ENCODE data around the gene CST9L.

CST9L gene

DNA sequence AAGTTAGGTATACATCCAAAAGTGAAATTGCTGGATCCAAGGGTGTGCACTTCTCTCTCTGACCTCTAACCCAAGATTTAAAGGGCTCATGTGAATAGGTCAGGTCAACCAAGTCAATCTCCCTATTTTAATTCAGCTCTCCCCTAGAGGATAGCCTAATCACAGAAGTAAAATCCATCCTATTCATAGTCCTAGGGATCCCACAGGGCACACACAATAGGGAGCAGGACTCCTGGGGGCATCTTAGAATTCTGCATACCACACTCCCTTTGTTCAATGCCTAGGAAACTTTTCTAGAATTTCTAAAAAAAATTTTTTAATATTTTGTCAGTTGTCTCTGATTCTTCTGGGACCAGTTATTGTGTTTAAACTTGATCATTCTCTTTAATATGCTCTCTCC is 35.1 kb downstream of the CST9L start:
- Mint-ChIP-seq H3K4me3 (no peak overlapping the region), H3K4me1 (no peaks in the 10 kb centered on the region), H3K36me3 (ENCODE audit: low read depth) (no peaks in the 10 kb centered on the region), H3K9me3 (peaks cover 6% of the 10 kb centered on the region), H3K27ac (no peak overlapping the region), H3K27me3 (ENCODE audit: low read depth) (peaks cover 2% of the 10 kb centered on the region)
- TF ChIP-seq, protein P1, sequence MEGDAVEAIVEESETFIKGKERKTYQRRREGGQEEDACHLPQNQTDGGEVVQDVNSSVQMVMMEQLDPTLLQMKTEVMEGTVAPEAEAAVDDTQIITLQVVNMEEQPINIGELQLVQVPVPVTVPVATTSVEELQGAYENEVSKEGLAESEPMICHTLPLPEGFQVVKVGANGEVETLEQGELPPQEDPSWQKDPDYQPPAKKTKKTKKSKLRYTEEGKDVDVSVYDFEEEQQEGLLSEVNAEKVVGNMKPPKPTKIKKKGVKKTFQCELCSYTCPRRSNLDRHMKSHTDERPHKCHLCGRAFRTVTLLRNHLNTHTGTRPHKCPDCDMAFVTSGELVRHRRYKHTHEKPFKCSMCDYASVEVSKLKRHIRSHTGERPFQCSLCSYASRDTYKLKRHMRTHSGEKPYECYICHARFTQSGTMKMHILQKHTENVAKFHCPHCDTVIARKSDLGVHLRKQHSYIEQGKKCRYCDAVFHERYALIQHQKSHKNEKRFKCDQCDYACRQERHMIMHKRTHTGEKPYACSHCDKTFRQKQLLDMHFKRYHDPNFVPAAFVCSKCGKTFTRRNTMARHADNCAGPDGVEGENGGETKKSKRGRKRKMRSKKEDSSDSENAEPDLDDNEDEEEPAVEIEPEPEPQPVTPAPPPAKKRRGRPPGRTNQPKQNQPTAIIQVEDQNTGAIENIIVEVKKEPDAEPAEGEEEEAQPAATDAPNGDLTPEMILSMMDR (IDR thresholded peaks at IDR 0.05; ENCODE audit: unreplicated experiment in 3 of 3), result no peak

DNA sequence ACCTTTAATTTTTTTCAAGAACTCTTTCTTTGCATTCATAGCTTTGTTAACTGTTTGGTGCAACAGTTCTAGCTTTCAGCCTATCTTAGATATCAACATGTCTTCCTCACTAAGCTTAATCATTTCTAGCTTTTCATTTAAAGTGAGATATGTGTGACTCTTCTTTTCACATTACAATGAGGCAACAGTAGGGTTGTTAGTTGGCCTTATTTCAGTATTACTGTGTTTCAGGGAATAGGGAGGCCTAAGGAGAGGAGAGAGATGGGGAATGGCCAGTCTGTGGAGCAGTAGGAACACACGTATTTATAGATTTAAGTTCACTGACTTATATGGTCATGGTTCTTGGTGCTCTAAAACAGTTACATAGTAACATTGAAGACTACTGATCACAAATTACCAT is 35.8 kb downstream of the CST9L start:
- H3K27ac Mint-ChIP-seq, result no peak overlapping the region
- TF ChIP-seq, protein P1 (IDR thresholded peaks at IDR 0.05; ENCODE audit: unreplicated experiment in 3 of 3), result no peak
- no peaks in the 10 kb centered on the region for H3K4me1 Mint-ChIP-seq

DNA sequence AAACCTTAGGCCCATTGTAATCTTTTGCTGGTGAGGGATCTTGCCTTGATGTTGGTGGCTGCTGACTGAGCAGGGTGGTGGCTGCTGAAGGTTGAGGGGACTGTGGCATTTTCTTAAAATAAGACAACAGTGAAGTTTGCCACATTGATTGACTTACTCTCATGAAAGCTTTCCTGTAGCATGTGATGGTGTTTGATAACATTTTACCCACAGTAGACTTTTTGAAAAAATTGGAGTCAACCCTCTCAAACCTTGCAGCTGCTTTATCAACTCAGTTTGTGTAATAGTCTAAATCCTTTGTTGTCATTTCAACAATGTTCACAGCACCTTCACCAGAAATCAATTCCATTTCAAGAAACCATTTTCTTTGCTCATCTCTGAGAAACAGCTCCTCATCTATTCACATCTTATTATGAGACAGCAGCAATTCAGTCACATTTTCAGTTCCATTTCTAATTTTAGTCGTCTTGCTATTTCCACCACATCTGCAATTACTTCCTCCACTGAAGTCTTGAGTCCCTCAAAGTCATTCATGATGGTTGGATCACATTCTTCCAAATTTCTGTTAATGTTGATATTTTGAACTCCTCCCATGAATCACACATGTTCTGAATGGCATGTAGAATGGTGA is 37.2 kb downstream of the CST9L start:
- peaks cover 10% of the 10 kb centered on the region for H3K9me3 Mint-ChIP-seq
- no peak overlapping the region for H3K4me3 Mint-ChIP-seq
- H3K27me3 Mint-ChIP-seq (ENCODE audit: low read depth), result peaks cover 3% of the 10 kb centered on the region
- no peak overlapping the region for H3K27ac Mint-ChIP-seq
- H3K4me1 Mint-ChIP-seq, result no peaks in the 10 kb centered on the region
- TF ChIP-seq, protein P1 (IDR thresholded peaks at IDR 0.05; ENCODE audit: unreplicated experiment in 3 of 3), result no peak
- no peaks in the 10 kb centered on the region for H3K36me3 Mint-ChIP-seq (ENCODE audit: low read depth)

More for the DNA sequence above, 35.8 kb downstream of the CST9L start:
- Mint-ChIP-seq H3K36me3 (ENCODE audit: low read depth) (no peaks in the 10 kb centered on the region), H3K9me3 (peaks cover 8% of the 10 kb centered on the region), H3K27me3 (ENCODE audit: low read depth) (peaks cover 3% of the 10 kb centered on the region), H3K4me3 (no peak overlapping the region)

DNA sequence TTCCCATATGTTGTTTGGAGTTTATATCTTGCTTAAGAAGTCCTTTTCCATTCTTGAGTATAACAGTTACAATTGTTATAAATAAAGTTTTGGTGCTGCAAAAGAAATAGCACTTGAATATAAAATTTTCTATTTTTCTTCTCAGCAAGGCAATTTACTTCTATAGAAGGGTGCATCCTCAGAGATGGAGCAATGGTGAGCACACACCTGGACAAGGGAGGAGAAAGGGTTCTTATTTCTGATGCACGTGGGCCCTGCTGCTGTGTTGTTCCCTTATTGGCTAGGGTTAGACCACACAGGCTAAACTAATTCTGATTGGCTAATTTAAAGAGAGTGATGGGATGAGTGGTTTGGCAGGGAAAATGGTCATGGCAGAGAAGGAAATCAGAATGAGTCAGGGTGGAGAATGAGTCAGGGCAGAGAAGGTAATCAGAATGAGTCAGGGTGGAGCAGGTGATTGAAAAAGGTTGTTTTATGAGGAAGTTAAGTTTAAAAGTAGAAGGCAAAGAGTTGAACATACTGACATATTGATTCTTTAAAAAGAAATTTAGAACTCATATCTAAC is 39.3 kb downstream of the CST9L start:
- no peaks in the 10 kb centered on the region for H3K4me1 Mint-ChIP-seq
- peaks cover 3% of the 10 kb centered on the region for H3K27me3 Mint-ChIP-seq (ENCODE audit: low read depth)
- H3K27ac Mint-ChIP-seq, result no peak overlapping the region
- TF ChIP-seq, protein P1 (IDR thresholded peaks at IDR 0.05; ENCODE audit: unreplicated experiment in 3 of 3), result no peak
- no peak overlapping the region for H3K4me3 Mint-ChIP-seq
- H3K9me3 Mint-ChIP-seq, result peaks cover 10% of the 10 kb centered on the region
- no peaks in the 10 kb centered on the region for H3K36me3 Mint-ChIP-seq (ENCODE audit: low read depth)

DNA sequence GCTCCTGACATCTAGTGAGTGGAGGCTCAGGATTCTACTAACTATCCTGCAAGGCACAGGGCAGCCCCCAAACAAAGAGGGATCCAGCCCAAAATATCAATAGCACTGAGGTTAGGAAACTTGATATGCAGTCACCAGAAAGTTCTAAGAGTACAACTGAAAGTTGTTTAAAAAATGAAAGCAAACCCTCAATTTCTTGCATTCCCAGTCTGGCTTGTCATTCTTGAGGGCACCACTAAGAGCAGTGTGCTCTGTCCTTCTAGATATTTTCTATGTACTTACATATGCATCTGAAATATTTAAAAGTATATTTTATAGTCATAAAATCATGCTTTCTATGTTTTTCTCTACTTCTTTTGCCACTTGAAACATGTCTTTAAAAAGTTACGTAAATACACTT is 41.4 kb downstream of the CST9L start:
- Mint-ChIP-seq H3K27ac (no peak overlapping the region), H3K27me3 (ENCODE audit: low read depth) (peaks cover 3% of the 10 kb centered on the region), H3K36me3 (ENCODE audit: low read depth) (no peaks in the 10 kb centered on the region), H3K4me3 (no peak overlapping the region), H3K9me3 (peaks cover 10% of the 10 kb centered on the region), H3K4me1 (no peaks in the 10 kb centered on the region)
- TF ChIP-seq, protein P1 (IDR thresholded peaks at IDR 0.05; ENCODE audit: unreplicated experiment in 3 of 3), result no peak

DNA sequence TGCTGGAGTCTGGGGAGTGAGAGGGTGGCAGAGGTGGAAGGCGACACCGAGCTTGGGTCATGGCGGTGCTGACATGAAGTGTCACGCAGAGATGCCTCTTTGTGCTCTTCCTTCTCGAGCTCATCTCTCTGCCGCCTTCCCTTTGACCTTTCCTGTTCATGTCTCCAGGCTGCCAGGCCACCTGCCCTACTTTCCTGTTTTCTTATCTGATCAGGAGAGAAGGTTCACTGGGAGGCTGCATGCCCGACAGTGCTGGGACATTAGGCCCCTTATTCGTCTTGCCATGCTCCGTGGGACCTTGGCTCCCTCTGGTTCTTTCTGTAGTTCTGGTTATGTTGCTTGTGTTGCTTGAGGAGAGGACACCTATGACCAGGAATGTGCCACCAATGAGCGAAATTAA is 44.1 kb downstream of the CST9L start:
- no peak overlapping the region for H3K27ac Mint-ChIP-seq
- no peaks in the 10 kb centered on the region for H3K36me3 Mint-ChIP-seq (ENCODE audit: low read depth)
- no peaks in the 10 kb centered on the region for H3K4me1 Mint-ChIP-seq
- peaks cover 6% of the 10 kb centered on the region for H3K9me3 Mint-ChIP-seq
- peaks cover 3% of the 10 kb centered on the region for H3K27me3 Mint-ChIP-seq (ENCODE audit: low read depth)
- H3K4me3 Mint-ChIP-seq, result no peak overlapping the region
- TF ChIP-seq, protein P1 (IDR thresholded peaks at IDR 0.05; ENCODE audit: unreplicated experiment in 3 of 3), result no peak
